Endothelial cell of hepatic sinusoid (primary cell): ENCODE data around the gene TOM1L2.
"Not testable (repeated sequence)": the region's sequence is repeated elsewhere in the genome, so short reads cannot be mapped to it uniquely, and the experiment has no call there.

Source experiments
- in situ Hi-C: cut with HindIII; loops from 2 replicates; pipeline ENCODE4 v1.10.0; 2017; ENCODE audit warnings: low sequenced_read_pairs

Gene TOM1L2

DNA sequence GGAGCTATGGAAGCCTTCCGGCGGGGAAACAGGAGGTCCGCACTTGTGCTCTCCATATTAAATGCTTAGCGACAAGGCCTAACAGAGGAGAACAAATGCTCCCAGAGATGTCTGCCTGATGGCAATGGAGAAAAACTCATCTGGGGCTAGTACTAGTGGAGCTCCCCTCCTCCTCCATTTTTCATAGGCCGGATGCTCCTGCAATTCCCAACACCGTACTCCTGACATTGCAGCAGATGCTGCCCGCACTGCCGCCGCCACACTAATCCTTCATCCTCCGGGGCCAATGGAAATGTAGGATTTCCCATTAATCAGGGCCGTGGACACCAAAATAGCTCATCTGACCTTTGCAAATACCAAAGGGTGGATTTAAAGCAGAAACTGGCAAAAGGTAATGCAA lies 27.5 kb downstream of the TOM1L2 start:
- in situ Hi-C loops: no loop called here

- in situ Hi-C loops: no loop called here
Measured at GRCh38 chr17:17944242-17944641, 28.0 kb downstream of the TOM1L2 start.

GRCh38 chr17:17943281-17943984 lies 28.8 kb downstream of the TOM1L2 start:
- in situ Hi-C loops: no loop called here

DNA sequence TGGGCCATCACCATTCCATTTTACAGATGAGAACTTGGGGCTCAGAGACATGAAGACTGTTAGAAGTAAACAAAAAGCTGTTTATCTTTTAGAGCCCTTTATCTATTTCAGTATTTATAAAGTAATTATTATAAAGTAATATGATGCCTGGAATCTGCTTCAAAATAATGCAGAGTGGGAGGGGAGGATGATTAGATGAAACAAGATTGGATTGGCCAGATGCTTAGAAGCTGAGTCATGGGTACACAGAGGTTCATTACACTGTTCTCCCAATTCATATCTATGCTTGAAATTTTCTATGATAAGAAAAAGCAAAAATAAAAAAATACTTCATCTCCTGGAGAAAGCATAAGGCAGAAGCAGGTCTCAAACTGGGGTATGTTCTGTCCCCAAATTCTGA lies 29.4 kb downstream of the TOM1L2 start:
- in situ Hi-C loops: no loop called here

DNA sequence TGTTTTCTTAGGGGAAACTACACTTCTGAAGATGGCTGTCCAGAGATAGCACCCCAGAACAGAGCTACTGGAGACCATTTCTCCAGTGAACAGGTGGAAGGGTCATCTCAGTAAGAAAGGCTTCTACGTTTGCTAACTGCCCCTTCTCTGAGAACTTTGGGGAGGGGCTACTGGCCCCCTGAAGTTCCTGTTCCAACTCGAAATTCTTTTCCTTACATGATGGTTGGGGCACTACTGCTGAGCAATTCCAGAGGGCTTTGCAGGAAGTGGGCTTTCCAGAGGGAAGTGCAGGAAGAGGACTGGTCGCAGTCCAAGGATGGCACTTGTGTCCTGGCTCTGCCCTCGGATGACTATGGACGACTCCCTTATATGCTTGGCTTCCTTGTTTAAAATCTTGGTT lies 31.2 kb downstream of the TOM1L2 start:
- in situ Hi-C loops: no loop called here

GRCh38 chr17:17940441-17940911 lies 31.7 kb downstream of the TOM1L2 start:
- in situ Hi-C loops: no loop called here

GRCh38 chr17:17939941-17940340 lies 32.3 kb downstream of the TOM1L2 start:
- in situ Hi-C loops: not testable (repeated sequence)

DNA sequence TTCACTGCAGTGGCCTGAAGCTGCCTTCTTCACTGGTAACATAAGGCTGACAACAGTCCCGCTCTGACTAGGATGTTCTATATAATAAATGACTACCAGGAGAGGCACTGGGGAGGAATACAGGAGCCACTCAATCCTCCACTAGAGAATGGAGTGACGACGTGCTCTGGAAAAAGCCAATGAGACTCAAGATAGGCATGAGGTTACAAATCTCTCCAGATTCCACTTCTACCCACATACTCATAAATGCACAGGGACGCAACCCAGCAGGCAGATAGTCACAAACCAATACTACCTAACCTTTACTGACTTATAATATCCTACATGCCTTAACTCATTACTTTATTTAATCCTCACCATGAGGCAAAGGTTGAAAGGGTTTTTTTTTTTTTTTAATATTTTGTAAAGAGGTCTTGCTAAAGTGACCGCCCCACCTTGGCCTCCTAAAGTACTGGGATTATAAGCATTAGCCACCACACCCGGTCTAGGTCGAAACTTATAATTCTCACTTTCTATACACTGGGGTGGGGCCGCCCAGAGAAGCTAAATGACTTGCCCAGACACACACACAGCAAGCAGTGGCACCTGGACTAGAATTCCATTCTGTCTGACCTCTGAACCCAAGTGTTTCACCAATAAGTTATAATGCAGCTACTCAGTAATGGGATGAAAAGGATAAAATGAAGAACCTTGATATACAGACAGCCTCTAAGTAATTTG lies 33.7 kb downstream of the TOM1L2 start:
- in situ Hi-C loops: no loop called here

GRCh38 chr17:17937958-17938357 lies 34.2 kb downstream of the TOM1L2 start:
- in situ Hi-C loops: no loop called here

- in situ Hi-C loops: no loop called here
Measured at GRCh38 chr17:17937201-17937853, 34.9 kb downstream of the TOM1L2 start.

DNA sequence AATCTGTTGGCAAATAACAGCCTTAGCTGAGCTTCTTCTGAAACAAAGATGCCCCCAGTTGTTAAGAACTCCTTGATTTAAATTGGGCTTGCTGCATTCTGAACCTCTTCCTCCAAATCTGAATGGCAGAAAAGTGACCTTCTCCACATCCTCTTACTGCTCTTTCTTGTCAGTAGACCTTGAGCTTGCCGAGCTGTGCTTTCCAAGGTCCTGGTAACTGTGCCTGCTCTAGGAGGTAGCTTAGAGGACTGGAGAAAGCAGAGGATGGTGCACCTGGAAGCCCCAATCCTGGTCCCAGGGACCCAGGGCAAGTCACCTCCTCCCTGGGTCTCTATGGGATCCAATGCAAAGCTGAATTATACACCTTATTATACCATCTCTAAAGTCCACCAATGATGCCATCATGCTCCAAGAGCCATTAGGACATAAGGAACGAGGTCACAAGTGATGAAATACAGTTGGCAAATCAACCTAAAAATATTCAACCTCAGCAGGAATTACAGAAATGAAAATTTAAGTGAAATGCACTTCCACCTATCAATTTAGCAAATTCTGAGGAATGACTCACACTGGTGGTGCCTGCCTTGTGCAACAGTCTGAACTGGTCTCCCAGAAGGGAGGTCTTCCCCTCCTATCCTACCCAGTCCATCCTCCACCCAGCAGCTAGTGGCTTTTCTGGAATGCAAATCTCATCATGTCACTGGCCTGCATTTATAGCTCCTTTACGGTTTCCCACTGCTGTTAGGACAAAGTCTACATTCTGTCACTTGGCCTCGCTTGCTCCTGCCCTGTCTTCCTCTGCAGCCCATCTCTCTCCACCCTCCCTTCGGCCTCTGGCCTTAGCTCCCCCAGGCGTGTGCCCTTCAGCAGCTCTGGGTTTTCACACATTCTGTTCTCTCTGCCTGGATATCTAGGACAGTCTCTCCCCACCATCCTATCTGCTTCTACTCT lies 36.6 kb downstream of the TOM1L2 start:
- in situ Hi-C loops: no loop called here

DNA sequence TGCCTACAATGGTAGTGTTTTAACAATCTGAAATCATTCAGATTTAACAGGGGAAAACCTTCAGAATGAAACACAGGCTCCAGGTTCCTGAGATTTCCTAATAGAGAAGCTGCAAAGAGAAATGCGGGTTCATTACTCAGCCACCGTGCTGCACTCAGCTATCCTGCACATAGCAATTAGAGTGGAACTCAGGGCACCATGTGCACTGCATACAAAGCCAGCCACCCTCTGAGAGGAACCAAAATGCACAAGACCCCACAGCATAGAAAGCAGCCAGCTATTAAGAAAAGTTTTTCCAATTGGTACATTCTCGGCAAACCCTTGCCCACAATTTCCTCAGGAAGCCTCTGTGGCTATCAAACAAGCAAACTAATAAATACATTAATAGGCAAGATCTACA lies 37.4 kb downstream of the TOM1L2 start:
- in situ Hi-C loops: no loop called here

DNA sequence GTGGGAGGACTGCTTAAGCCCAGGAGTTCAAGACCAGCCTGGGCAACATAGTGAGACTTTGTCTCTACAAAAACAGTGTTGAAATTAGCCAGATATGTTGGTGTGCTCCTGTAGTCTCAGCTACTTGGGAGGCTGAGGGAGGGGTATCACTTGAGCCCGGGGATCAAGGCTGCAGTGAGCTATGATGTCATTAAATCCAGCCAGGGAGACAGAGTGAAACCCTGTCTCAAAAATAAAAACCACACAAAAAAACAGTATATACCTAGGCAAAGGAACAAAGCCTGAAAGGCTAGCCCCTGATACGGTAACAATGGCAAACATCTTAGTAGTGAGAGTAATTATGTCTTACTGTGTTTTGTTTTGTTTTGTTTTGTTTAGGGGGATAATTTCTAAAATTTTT lies 38.0 kb downstream of the TOM1L2 start:
- in situ Hi-C loops: no loop called here

GRCh38 chr17:17933775-17934174 lies 38.4 kb downstream of the TOM1L2 start:
- in situ Hi-C loops: no loop called here

DNA sequence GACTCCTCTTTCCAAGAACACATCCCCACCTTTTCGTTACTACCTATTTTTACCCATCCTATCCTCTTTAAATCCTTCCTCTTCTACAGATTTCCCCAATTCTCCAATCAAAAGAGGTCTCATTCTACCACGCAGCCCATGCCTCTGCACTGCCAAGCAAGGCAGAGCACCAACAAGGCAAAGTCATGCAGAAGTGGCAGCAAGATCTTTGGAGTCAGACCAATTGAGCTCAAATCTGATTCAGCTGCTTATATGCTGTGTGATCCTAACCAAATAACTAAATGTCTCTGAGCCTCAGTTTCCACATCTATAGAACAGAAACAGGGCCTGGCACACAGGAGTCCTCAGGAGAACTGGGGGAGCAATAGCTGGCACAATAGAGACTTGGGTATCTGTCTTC lies 41.0 kb downstream of the TOM1L2 start:
- in situ Hi-C loops: no loop called here

DNA sequence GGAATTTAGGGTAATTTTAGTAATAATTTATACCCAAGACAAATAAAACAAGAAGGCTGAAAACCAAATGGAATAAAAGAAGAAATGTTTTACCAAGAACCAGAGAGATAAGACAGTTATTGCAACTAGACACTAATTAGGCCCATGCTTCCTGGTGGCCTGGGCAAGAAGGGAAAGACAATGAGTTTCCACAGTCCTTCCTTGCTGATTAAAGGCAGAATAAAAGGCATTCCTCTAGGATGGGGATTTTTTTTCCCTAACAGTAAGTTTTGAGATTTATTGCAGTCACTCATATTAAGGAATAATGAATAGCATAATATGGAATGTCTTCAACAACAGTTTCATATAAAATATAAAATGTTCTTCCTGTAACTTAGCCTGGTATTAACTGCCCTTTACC lies 41.5 kb downstream of the TOM1L2 start:
- in situ Hi-C loops: no loop called here

DNA sequence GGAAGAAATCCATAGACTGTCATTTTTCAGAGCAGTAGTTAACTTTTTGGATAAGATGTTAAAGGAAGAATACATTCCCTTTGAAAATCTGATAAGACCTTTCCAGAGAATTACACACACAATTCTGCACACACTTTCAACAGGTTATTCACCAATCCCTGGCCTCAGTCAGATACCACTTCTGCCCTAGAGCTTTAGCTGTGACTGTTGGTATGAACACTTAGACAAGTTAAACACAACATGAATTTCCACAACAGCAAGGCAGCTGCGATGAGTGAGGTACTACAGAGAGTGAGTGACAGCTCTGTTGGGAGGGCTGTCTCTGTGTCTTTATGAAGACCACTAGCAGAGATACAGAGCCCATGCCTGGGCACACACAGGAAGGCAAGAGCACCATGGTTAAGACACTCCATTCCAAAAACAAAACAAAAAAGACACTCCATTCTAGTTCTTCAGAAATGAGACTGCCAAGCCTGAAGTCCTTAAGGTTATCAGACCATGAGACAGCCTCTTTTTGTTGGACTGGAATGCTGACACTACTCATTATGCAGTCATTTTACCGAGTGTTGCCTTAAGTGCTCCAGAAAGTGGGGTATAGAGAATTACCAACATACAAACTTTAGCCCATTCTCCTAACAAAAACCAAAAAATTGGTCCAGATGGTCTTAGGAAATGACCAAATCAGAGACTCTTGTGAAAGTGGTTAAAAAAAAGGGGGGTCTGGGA lies 42.4 kb downstream of the TOM1L2 start:
- in situ Hi-C loops: loop anchor here (5.0 kb wide), 2 partner anchors 38 to 102 kb away; no protein-coding TSS in a partner anchor

- in situ Hi-C loops: loop anchor here (5.0 kb wide), 2 partner anchors 36 to 104 kb away; no protein-coding TSS in a partner anchor
Measured at GRCh38 chr17:17928398-17929287, 43.6 kb downstream of the TOM1L2 start.
